ENCODE results near the gene ZNFX1.
"Not testable (repeated sequence)": the region's sequence is repeated elsewhere in the genome, so short reads cannot be mapped to it uniquely, and the experiment has no call there.

Gene ZNFX1

DNA sequence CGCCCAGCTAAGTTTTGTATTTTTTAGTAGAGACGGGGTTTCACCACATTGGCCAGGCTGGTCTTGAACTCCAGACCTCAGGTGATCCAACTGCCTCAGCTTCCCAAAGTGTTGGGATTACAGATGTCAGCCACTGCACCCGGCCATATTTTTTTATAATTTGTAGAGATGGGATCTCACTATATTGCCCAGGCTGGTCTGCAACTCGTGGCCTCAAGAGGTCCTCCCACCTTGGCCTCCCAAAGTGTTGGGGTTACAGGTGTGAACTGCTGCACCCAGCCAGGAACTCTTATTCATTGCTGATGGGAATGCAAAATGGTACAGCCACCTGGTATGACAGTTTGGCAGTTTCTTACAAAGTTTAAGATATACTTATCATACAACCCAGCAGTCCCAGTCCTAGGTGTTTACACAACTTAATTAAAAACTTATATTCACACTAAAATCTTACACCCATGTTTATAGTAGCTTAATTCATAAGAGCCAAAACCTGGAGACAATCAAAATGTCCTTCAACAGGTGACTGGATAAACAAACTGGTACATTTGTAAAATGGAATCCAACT lies 78.0 kb downstream of the ZNFX1 start:
- no peaks in the 10 kb centered on the region for H3K4me1 ChIP-seq (ENCODE audit: low read depth, poor library complexity, severe bottlenecking)
- no peak overlapping the region for H3K4me3 ChIP-seq (IDR thresholded peaks at IDR 0.05; ENCODE audit: insufficient read depth, low read depth, low read length)
- no peaks in the 10 kb centered on the region for H3K27me3 ChIP-seq (ENCODE audit: insufficient read depth, low read depth)
- no peak overlapping the region for H3K9ac ChIP-seq
- no peak overlapping the region for H3K4me2 ChIP-seq
- H3K27ac ChIP-seq: no peak overlapping the region
- H2AFZ ChIP-seq (ENCODE audit: low read depth): no peak overlapping the region
- TF ChIP-seq, protein P1, sequence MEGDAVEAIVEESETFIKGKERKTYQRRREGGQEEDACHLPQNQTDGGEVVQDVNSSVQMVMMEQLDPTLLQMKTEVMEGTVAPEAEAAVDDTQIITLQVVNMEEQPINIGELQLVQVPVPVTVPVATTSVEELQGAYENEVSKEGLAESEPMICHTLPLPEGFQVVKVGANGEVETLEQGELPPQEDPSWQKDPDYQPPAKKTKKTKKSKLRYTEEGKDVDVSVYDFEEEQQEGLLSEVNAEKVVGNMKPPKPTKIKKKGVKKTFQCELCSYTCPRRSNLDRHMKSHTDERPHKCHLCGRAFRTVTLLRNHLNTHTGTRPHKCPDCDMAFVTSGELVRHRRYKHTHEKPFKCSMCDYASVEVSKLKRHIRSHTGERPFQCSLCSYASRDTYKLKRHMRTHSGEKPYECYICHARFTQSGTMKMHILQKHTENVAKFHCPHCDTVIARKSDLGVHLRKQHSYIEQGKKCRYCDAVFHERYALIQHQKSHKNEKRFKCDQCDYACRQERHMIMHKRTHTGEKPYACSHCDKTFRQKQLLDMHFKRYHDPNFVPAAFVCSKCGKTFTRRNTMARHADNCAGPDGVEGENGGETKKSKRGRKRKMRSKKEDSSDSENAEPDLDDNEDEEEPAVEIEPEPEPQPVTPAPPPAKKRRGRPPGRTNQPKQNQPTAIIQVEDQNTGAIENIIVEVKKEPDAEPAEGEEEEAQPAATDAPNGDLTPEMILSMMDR (conservative IDR thresholded peaks at IDR 0.05; ENCODE audit: low read depth, low read length): no peak
- no peaks in the 10 kb centered on the region for H4K20me1 ChIP-seq (ENCODE audit: insufficient read depth)
- H3K36me3 ChIP-seq (ENCODE audit: insufficient read depth): no peaks in the 10 kb centered on the region
- H3K79me2 ChIP-seq (ENCODE audit: insufficient read depth, low read depth): no peaks in the 10 kb centered on the region

DNA sequence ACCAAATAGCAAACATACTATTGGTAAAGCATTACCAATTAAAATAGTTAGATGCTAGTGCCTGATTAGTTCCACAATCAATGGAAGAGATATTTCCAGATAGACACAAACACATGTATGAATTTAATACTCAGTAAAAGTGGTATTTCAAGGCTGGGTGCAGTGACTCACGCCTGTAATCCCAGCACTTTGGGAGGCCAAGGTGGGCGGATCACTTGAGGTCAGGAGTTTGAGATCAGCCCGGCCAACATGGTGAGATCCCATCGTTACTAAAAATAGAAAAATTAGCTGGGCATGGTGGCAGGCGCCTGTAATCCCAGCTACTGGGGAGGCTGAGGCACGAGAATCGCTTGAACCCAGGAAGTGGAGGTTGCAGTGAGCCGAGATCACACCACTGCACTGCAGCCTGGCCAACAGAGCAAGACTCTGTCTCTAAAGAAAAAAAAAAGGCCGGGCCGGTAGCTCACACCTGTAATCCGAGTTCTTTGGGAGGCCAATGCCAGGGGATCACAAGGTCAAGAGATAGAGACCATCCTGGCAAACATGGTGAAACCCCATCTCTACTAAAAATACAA lies 84.8 kb downstream of the ZNFX1 start:
- not testable (repeated sequence) for H2AFZ ChIP-seq (ENCODE audit: low read depth); H3K9ac ChIP-seq; H4K20me1 ChIP-seq (ENCODE audit: insufficient read depth); H3K36me3 ChIP-seq (ENCODE audit: insufficient read depth); H3K27me3 ChIP-seq (ENCODE audit: insufficient read depth, low read depth); H3K4me1 ChIP-seq (ENCODE audit: low read depth, poor library complexity, severe bottlenecking); H3K79me2 ChIP-seq (ENCODE audit: insufficient read depth, low read depth); H3K4me3 ChIP-seq (IDR thresholded peaks at IDR 0.05; ENCODE audit: insufficient read depth, low read depth, low read length); H3K27ac ChIP-seq; H3K4me2 ChIP-seq

Measured in KMS-11 (cell line).